HCT116 (cell line): ENCODE data around the gene RAET1E. TPM values are rescaled to one million over a fixed set of nuclear protein-coding genes. Genes with fewer than 3 reads are reported as not detected.

ENCODE experiments used
- ATAC-seq: fragments of 200-7000 bp; cut with Tn5 transposase; 2 replicates; pipeline ENCODE4 v1.9.1; 2020; ENCODE audit warnings: mild to moderate bottlenecking, moderate library complexity
- BruUV-seq: library from RNA; stranded (reverse); fragments of 400-500 nt; replicated peaks from 2 replicates; lab custom pipeline; 2021; lab: Mats Ljungman, UMichigan
- CTCF ChIA-PET: fragments of 300-600 bp; sonication (Branson Sonifier 250); formaldehyde crosslinking; loops from one replicate; lab custom pipeline; 2021; ENCODE audit warnings: antibody characterized with exemption; lab: Charles Lee
- POLR2A ChIA-PET: fragments of 300-600, 350-600 bp; sonication (Branson Sonifier 250); formaldehyde crosslinking; loops from one replicate; lab custom pipeline; 2021; ENCODE audit warnings: antibody characterized with exemption; lab: Charles Lee
- RAD21 ChIA-PET, 2 experiments: fragments of 300-600 bp; sonication (Branson Sonifier 250); formaldehyde crosslinking; loops; one replicate each; lab custom pipeline; 2023; ENCODE audit warnings: low total read pairs in 2 of 2; ENCODE audit not compliant: uncharacterized antibody in 2 of 2, unreplicated experiment in 2 of 2, low non-redundant PET in 1 of 2; lab: Charles Lee
- DNase-seq: peaks from one replicate; pipeline ENCODE4 v3.0.0-alpha.2; 2010; ENCODE audit warnings: low read depth, low spot score
- H2AFZ ChIP-seq: fragments of 200-600 bp; shearing (Covaris generic), sonication (generic); 2 replicates; pipeline ENCODE4 v1.6.1; 2017; ENCODE audit warnings: low read depth, mixed run types, mixed read lengths, antibody characterized with exemption, low read length; ENCODE audit not compliant: poor library complexity, severe bottlenecking
- H3K27ac ChIP-seq: 2 replicates; pipeline ENCODE4 v1.5.1; 2012; ENCODE audit warnings: low read depth, low read length
- H3K27me3 ChIP-seq: fragments of 200-600 bp; sonication (generic); 2 replicates; pipeline ENCODE4 v1.6.1; 2016; ENCODE audit warnings: mixed run types, low read length, mixed read lengths; ENCODE audit not compliant: insufficient read depth
- H3K36me3 ChIP-seq, 2 experiments: fragments of 200-500 bp in 1 of 2; fragments of 200-600 bp in 1 of 2; sonication (Bioruptor generic) in 1 of 2; sonication (generic) in 1 of 2; 2 replicates each; pipeline versions ENCODE4 v1.5.1 to v1.6.1; 2014 to 2016; ENCODE audit warnings: low read length in 2 of 2, inconsistent platforms in 1 of 2, mixed read lengths in 1 of 2, mixed run types in 1 of 2; ENCODE audit not compliant: insufficient read depth in 2 of 2, control insufficient read depth in 1 of 2
- H3K4me1 ChIP-seq, 2 experiments: fragments of 200-600 bp in 1 of 2; sonication (generic) in 1 of 2; 2 replicates each; pipeline versions ENCODE4 v1.5.1 to v1.6.1; 2012 to 2017; ENCODE audit warnings: low read length in 2 of 2, inconsistent platforms in 1 of 2, mild to moderate bottlenecking in 1 of 2, mixed read lengths in 1 of 2, mixed run types in 1 of 2, moderate library complexity in 1 of 2; ENCODE audit not compliant: insufficient read depth in 2 of 2, control insufficient read depth in 1 of 2
- H3K4me2 ChIP-seq: fragments of 200-600 bp; sonication (generic); 2 replicates; pipeline ENCODE4 v1.6.1; 2017; ENCODE audit warnings: mixed run types, low read length, mixed read lengths
- H3K4me3 ChIP-seq, 2 experiments: fragments of 200-600 bp in 1 of 2; sonication (generic) in 1 of 2; replicated peaks in 1 of 2; 2 replicates each; pipeline ENCODE4 v1.5.1; 2011 to 2016; ENCODE audit warnings: low read length in 2 of 2, control low read depth in 1 of 2, low read depth in 1 of 2, mild to moderate bottlenecking in 1 of 2, mixed read lengths in 1 of 2, mixed run types in 1 of 2
- H3K79me2 ChIP-seq: fragments of 200-600 bp; sonication (generic); 2 replicates; pipeline ENCODE4 v1.6.1; 2017; ENCODE audit warnings: mild to moderate bottlenecking, mixed run types, low read length, moderate library complexity, mixed read lengths; ENCODE audit not compliant: insufficient read depth
- H3K9ac ChIP-seq: fragments of 200-600 bp; sonication (generic); 2 replicates; pipeline ENCODE4 v1.6.1; 2016; ENCODE audit warnings: low read length, mixed read lengths
- H3K9me2 ChIP-seq: fragments of 200-600 bp; sonication (generic), shearing (Covaris generic); 2 replicates; pipeline ENCODE4 v1.6.1; 2017; ENCODE audit warnings: mixed run types, mild to moderate bottlenecking, moderate library complexity; ENCODE audit not compliant: insufficient read depth
- H3K9me3 ChIP-seq, 2 experiments: fragments of 200-500 bp in 1 of 2; fragments of 200-600 bp in 1 of 2; sonication (Bioruptor generic) in 1 of 2; sonication (generic) in 1 of 2; 2 replicates each; pipeline ENCODE4 v1.6.1; 2014 to 2017; ENCODE audit warnings: low read length in 2 of 2, mixed read lengths in 2 of 2, inconsistent platforms in 1 of 2, low read depth in 1 of 2, mild to moderate bottlenecking in 1 of 2, mixed run types in 1 of 2, moderate library complexity in 1 of 2; ENCODE audit not compliant: control insufficient read depth in 1 of 2, insufficient read depth in 1 of 2
- H4K20me1 ChIP-seq: fragments of 200-600 bp; sonication (generic), shearing (Covaris generic); 2 replicates; pipeline ENCODE4 v1.6.1; 2017; ENCODE audit warnings: mixed run types, mild to moderate bottlenecking, moderate library complexity; ENCODE audit not compliant: insufficient read depth
- ATF3 ChIP-seq: IDR thresholded peaks from 2 replicates; pipeline ENCODE4 v1.6.1; 2012
- CBX3 ChIP-seq: IDR thresholded peaks from 2 replicates; pipeline ENCODE4 v1.6.1; 2012; ENCODE audit warnings: low read depth
- CEBPB ChIP-seq: IDR thresholded peaks from 2 replicates; pipeline ENCODE4 v1.6.1; 2012; ENCODE audit warnings: low read depth
- CTCF ChIP-seq, 3 experiments: fragments of 200-600 bp in 1 of 3; sonication (generic) in 1 of 3; IDR thresholded peaks in 2 of 3; conservative IDR thresholded peaks in 1 of 3; 2 replicates each; pipeline ENCODE4 v1.5.1; 2012 to 2017; ENCODE audit warnings: low read depth in 2 of 3, low read length in 2 of 3, antibody characterized with exemption in 1 of 3, borderline replicate concordance in 1 of 3, control low read depth in 1 of 3, mild to moderate bottlenecking in 1 of 3, mixed read lengths in 1 of 3, mixed run types in 1 of 3, moderate library complexity in 1 of 3; ENCODE audit not compliant: insufficient read depth in 1 of 3
- ELF1 ChIP-seq: IDR thresholded peaks from 2 replicates; pipeline ENCODE4 v1.6.1; 2012; ENCODE audit warnings: low read depth, borderline replicate concordance
- FOSL1 ChIP-seq: IDR thresholded peaks from 2 replicates; pipeline ENCODE4 v1.6.1; 2012; ENCODE audit warnings: low read depth
- JUND ChIP-seq: IDR thresholded peaks from 2 replicates; pipeline ENCODE4 v1.6.1; 2012
- POLR2A ChIP-seq: IDR thresholded peaks from 2 replicates; pipeline ENCODE4 v1.7.0; 2011; ENCODE audit warnings: borderline replicate concordance; ENCODE audit not compliant: insufficient read depth, insufficient read length; ENCODE audit errors: extremely low read depth
- RAD21 ChIP-seq: IDR thresholded peaks from 2 replicates; pipeline ENCODE4 v1.6.1; 2012; ENCODE audit warnings: low read depth, mild to moderate bottlenecking
- SRF ChIP-seq: IDR thresholded peaks from 2 replicates; pipeline ENCODE4 v1.6.1; 2012; ENCODE audit warnings: low read depth
- TCF7L2 ChIP-seq: IDR thresholded peaks from 2 replicates; pipeline ENCODE4 v1.7.0; 2011; ENCODE audit warnings: borderline replicate concordance, inconsistent platforms; ENCODE audit not compliant: insufficient read depth, insufficient read length; ENCODE audit errors: extremely low read depth
- YY1 ChIP-seq: IDR thresholded peaks from 2 replicates; pipeline ENCODE4 v1.6.1; 2011; ENCODE audit warnings: low read length, low read depth, moderate library complexity, mild to moderate bottlenecking; ENCODE audit not compliant: insufficient replicate concordance; ENCODE audit errors: extremely low read depth
- ZBTB33 ChIP-seq: IDR thresholded peaks from 2 replicates; pipeline ENCODE4 v1.6.1; 2011; ENCODE audit warnings: mild to moderate bottlenecking, low read length, moderate library complexity; ENCODE audit not compliant: insufficient replicate concordance; ENCODE audit errors: extremely low read depth
- ZFX ChIP-seq: fragments of 450-650 bp; IDR thresholded peaks from 2 replicates; pipeline ENCODE4 v1.6.1; 2017
- ZNF274 ChIP-seq: fragments of 200-500 bp; sonication (Bioruptor generic); IDR thresholded peaks from 2 replicates; pipeline ENCODE4 v1.6.1; 2014; ENCODE audit warnings: mild to moderate bottlenecking, low read depth, low read length, inconsistent platforms
- intact Hi-C: fragments of 100-400 bp; cut with micrococcal nuclease; formaldehyde crosslinking; loops from 2 replicates; pipeline ENCODE4 v1.10.0; 2022
- total RNA-seq: library from RNA; stranded (reverse); gene quantifications from one replicate; pipeline ENCODE4 v1.2.1, GENCODE V29; 2021; ENCODE audit not compliant: unreplicated experiment

Gene RAET1E
- total RNA-seq, 1 experiment from 2014 or later = 3.9 TPM

- ChIA-PET POLR2A (no interaction called here), CTCF (interaction anchor here (0.7 to 0.9 kb wide), 2 partner anchors 83 to 88 kb away, joined by 3 read pairs; no protein-coding TSS in a partner anchor), RAD21 (no interaction called here)
- ATAC-seq (no peak), DNase-seq (no peak)
- no peaks in the 10 kb centered on the region for H3K9me3 ChIP-seq
- H2AFZ ChIP-seq = no peak overlapping the region
- H3K9ac ChIP-seq = no peak overlapping the region
- 0 out of 2 replicates have a peak, but pooled peaks cover 4% of the 10 kb centered on the region for H3K27me3 ChIP-seq
- TF ChIP-seq JUND = no peak
- TF ChIP-seq ZFX = no peak
- TF ChIP-seq ELF1 = no peak
- no peak for TF ChIP-seq FOSL1
- TF ChIP-seq CEBPB = no peak
- TF ChIP-seq RAD21 = no peak
- TF ChIP-seq YY1 = no peak
- TF ChIP-seq CTCF (IDR thresholded peaks at IDR 0.05 in 2 of 3, conservative IDR thresholded peaks at IDR 0.05 in 1 of 3; ENCODE audit: borderline replicate concordance in 1 of 3, insufficient read depth in 1 of 3, low read depth in 2 of 3, low read length in 2 of 3) = no peak
- TF ChIP-seq TCF7L2 = no peak
- no peak for TF ChIP-seq ZBTB33
- TF ChIP-seq ATF3 = no peak
- no peak for TF ChIP-seq CBX3
- no peak for TF ChIP-seq POLR2A
- no peak for TF ChIP-seq SRF
- no peak for TF ChIP-seq ZNF274
- BruUV-seq = no TSS peak
- no peak overlapping the region for H3K4me3 ChIP-seq
- intact Hi-C loops = no loop called here
- H3K79me2 ChIP-seq = no peaks in the 10 kb centered on the region
- H3K27ac ChIP-seq = no peak overlapping the region
- no peaks in the 10 kb centered on the region for H3K9me2 ChIP-seq
- no peak overlapping the region for H3K4me2 ChIP-seq
- H3K36me3 ChIP-seq = no peaks in the 10 kb centered on the region
- no peaks in the 10 kb centered on the region for H4K20me1 ChIP-seq
- peaks cover 3 to 22% of the 10 kb centered on the region in 2 experiments; a peak in 3 of 4 replicates for H3K4me1 ChIP-seq
Observed at GRCh38 chr6:149924206-149924932, 26.5 kb upstream of the RAET1E start.
